ENCODE data around the gene LY6G5C. TPM values are rescaled to one million over a fixed set of nuclear protein-coding genes. Genes with fewer than 3 reads are reported as not detected.

The LY6G5C gene
- total RNA-seq, 1 experiment from 2014 or later = not detected

Other genes with a start within 250 kb of the LY6G5C start
- 16.5 and 17.1 TPM in 2 replicates for gene MICB, start 182.9 kb downstream of the LY6G5C start, total RNA-seq (2014; rRNA removed; shearing (Covaris generic))
- not detected in 2 replicates for gene MCCD1, start 152.1 kb downstream of the LY6G5C start, total RNA-seq (2014; rRNA removed; shearing (Covaris generic))
- 317 and 405 TPM in 2 replicates for gene DDX39B, start 139.1 kb downstream of the LY6G5C start, total RNA-seq (2014; rRNA removed; shearing (Covaris generic))
- 1.4 and 2.3 TPM in 2 replicates for gene ATP6V1G2, start 134.5 kb downstream of the LY6G5C start, total RNA-seq (2014; rRNA removed; shearing (Covaris generic))
- 21.1 and 22.0 TPM in 2 replicates for gene NFKBIL1, start 133.5 kb downstream of the LY6G5C start, total RNA-seq (2014; rRNA removed; shearing (Covaris generic))
- not detected in 2 replicates for gene LTA, start 108.8 kb downstream of the LY6G5C start, total RNA-seq (2014; rRNA removed; shearing (Covaris generic))
- not detected in 2 replicates for gene TNF, start 105.5 kb downstream of the LY6G5C start, total RNA-seq (2014; rRNA removed; shearing (Covaris generic))
- gene LTB, start 98.6 kb downstream of the LY6G5C start, total RNA-seq (2014; rRNA removed; shearing (Covaris generic)) = not detected in 2 replicates
- gene LST1, start 94.8 kb downstream of the LY6G5C start, total RNA-seq (2014; rRNA removed; shearing (Covaris generic)) = not detected in 2 replicates
- not detected in 2 replicates for gene NCR3, start 88.1 kb downstream of the LY6G5C start, total RNA-seq (2014; rRNA removed; shearing (Covaris generic))
- gene AIF1, start 65.8 kb downstream of the LY6G5C start, total RNA-seq (2014; rRNA removed; shearing (Covaris generic)) = not detected in 2 replicates
- gene PRRC2A, start 60.4 kb downstream of the LY6G5C start, total RNA-seq (2014; rRNA removed; shearing (Covaris generic)) = 46.7 and 55.9 TPM in 2 replicates
- gene BAG6, start 28.4 kb downstream of the LY6G5C start, total RNA-seq (2014; rRNA removed; shearing (Covaris generic)) = 176 and 186 TPM in 2 replicates
- gene APOM, start 25.2 kb downstream of the LY6G5C start, total RNA-seq (2014; rRNA removed; shearing (Covaris generic)) = 2.0 and 4.2 TPM in 2 replicates
- gene C6orf47, start 20.3 kb downstream of the LY6G5C start, total RNA-seq (2014; rRNA removed; shearing (Covaris generic)) = 15.9 and 22.0 TPM in 2 replicates
- 9.5 and 13.2 TPM in 2 replicates for gene GPANK1, start 16.1 kb downstream of the LY6G5C start, total RNA-seq (2014; rRNA removed; shearing (Covaris generic))
- 263 and 282 TPM in 2 replicates for gene CSNK2B, start 15.0 kb downstream of the LY6G5C start, total RNA-seq (2014; rRNA removed; shearing (Covaris generic))
- gene LY6G5B, start 11.1 kb downstream of the LY6G5C start, total RNA-seq (2014; rRNA removed; shearing (Covaris generic)) = 1.2 and 2.0 TPM in 2 replicates
- gene ABHD16A, start 22.3 kb upstream of the LY6G5C start, total RNA-seq (2014; rRNA removed; shearing (Covaris generic)) = 38.5 and 40.9 TPM in 2 replicates
- not detected in 2 replicates for gene LY6G6F, start 25.8 kb upstream of the LY6G5C start, total RNA-seq (2014; rRNA removed; shearing (Covaris generic))
- gene LY6G6D, start 34.3 kb upstream of the LY6G5C start, total RNA-seq (2014; rRNA removed; shearing (Covaris generic)) = not detected in 2 replicates
- gene LY6G6C, start 40.7 kb upstream of the LY6G5C start, total RNA-seq (2014; rRNA removed; shearing (Covaris generic)) = not detected in 2 replicates
- gene MPIG6B, start 42.3 kb upstream of the LY6G5C start, total RNA-seq (2014; rRNA removed; shearing (Covaris generic)) = not detected in 2 replicates
- gene DDAH2, start 48.2 kb upstream of the LY6G5C start, total RNA-seq (2014; rRNA removed; shearing (Covaris generic)) = 134 and 166 TPM in 2 replicates
- gene CLIC1, start 55.5 kb upstream of the LY6G5C start, total RNA-seq (2014; rRNA removed; shearing (Covaris generic)) = 927 and 1,153 TPM in 2 replicates
- gene MSH5, start 58.9 kb upstream of the LY6G5C start, total RNA-seq (2014; rRNA removed; shearing (Covaris generic)) = 3.2 and 6.1 TPM in 2 replicates
- gene SAPCD1, start 81.6 kb upstream of the LY6G5C start, total RNA-seq (2014; rRNA removed; shearing (Covaris generic)) = 1.1 and 3.0 TPM in 2 replicates
- 0.60 and 3.2 TPM in 2 replicates for gene VWA7, start 96.3 kb upstream of the LY6G5C start, total RNA-seq (2014; rRNA removed; shearing (Covaris generic))
- 56.0 and 58.8 TPM in 2 replicates for gene VARS1, start 114.7 kb upstream of the LY6G5C start, total RNA-seq (2014; rRNA removed; shearing (Covaris generic))
- 80.4 and 88.0 TPM in 2 replicates for gene LSM2, start 125.9 kb upstream of the LY6G5C start, total RNA-seq (2014; rRNA removed; shearing (Covaris generic))
- gene HSPA1L, start 134.2 kb upstream of the LY6G5C start, total RNA-seq (2014; rRNA removed; shearing (Covaris generic)) = 1.4 and 3.0 TPM in 2 replicates
- gene HSPA1A, start 134.5 kb upstream of the LY6G5C start, total RNA-seq (2014; rRNA removed; shearing (Covaris generic)) = 1.2 and 4.1 TPM in 2 replicates
- 312 and 358 TPM in 2 replicates for gene HSPA1B, start 146.7 kb upstream of the LY6G5C start, total RNA-seq (2014; rRNA removed; shearing (Covaris generic))
- 101 and 107 TPM in 2 replicates for gene NEU1, start 181.8 kb upstream of the LY6G5C start, total RNA-seq (2014; rRNA removed; shearing (Covaris generic))
- gene SLC44A4, start 197.9 kb upstream of the LY6G5C start, total RNA-seq (2014; rRNA removed; shearing (Covaris generic)) = not detected in 2 replicates
- gene EHMT2, start 216.6 kb upstream of the LY6G5C start, total RNA-seq (2014; rRNA removed; shearing (Covaris generic)) = 75.5 and 85.7 TPM in 2 replicates
- gene ZBTB12, start 221.0 kb upstream of the LY6G5C start, total RNA-seq (2014; rRNA removed; shearing (Covaris generic)) = 1.3 and 4.1 TPM in 2 replicates
- 0.69 TPM in 1 of 2 replicates, not detected in the other for gene C2, start 246.7 kb upstream of the LY6G5C start, total RNA-seq (2014; rRNA removed; shearing (Covaris generic))